Choroid plexus epithelial cell (primary cell): ENCODE data around the gene NOTCH1.
"Not testable (repeated sequence)": the region's sequence is repeated elsewhere in the genome, so short reads cannot be mapped to it uniquely, and the experiment has no call there.

Experiments
- DNase-seq: peaks from one replicate; pipeline ENCODE4 v3.0.0-alpha.2; 2010; ENCODE audit warnings: low read depth
- H3K4me3 ChIP-seq: 2 replicates; pipeline ENCODE4 v1.5.1; 2011; ENCODE audit warnings: low read depth, mild to moderate bottlenecking, control low read depth, low read length, moderate library complexity
- CTCF ChIP-seq: conservative IDR thresholded peaks from 2 replicates; pipeline ENCODE4 v1.5.1; 2011; ENCODE audit warnings: low read depth, mild to moderate bottlenecking, control low read depth, inconsistent platforms, low read length, moderate library complexity

The NOTCH1 gene

DNA sequence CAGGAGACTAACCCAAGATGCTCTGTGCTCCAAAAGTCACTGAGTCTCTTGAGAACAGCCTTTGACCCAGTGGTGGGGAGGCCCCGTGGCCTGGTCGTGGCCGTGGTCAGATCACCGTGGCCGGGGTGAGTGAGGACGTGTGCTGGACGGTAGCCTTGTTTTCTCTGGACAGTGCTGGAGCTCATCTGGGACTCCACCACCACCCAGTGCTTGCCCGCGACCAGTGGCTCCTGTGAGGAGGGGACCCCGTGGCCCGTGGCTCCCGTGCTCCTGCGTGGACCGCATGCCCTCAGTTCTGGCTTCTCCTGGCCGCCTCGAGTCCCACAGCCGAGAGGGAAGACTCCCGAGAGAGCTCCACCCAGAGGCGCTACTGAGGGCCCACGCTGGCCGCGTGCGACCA, 15.9 kb upstream of the NOTCH1 start:
- DNase-seq, result no peak
- no peak for TF ChIP-seq CTCF
- H3K4me3 ChIP-seq, result no peak overlapping the region

DNA sequence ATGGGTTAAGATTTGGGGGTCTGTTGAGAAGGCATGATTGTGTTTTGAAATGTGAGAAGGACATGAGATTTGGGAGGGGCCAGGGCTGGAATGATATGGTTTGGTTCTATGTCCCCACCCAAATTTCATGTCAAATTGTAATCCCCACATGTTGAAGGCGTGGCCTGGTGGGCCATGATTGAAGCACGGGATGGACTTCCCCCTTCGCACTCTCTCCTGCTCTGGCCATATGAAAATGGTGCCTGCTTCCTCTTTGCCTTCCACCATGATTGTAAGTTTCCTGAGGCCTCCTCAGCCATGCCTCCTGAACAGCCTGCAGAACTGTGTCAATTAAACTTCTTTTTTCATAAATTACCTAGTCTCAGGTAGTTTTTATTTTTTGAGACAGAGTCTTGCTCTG, 14.7 kb upstream of the NOTCH1 start:
- DNase-seq, result no peak
- TF ChIP-seq CTCF, result no peak
- H3K4me3 ChIP-seq, result no peak overlapping the region

GRCh38 chr9:136559371-136559770, 13.5 kb upstream of the NOTCH1 start:
- not testable (repeated sequence) for DNase-seq, H3K4me3 ChIP-seq

DNA sequence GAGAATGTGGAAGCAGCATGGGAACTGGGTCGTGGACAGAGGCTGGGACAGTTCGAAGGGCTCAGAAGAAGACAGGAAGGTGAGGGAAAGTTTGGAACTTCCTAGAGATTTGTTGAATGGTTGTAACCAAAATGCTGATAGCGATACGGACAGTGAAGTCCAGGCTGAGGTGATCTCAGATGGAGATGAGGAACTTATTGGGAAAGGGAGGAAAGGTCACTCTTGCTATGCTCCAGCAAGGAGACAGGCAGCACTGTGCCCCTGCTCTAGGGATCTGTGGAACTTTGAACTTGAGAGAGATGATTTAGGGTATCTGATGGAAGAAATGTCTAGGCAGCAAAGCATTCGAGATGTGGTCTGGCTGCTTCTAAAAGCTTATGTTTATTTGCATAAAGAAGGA, 13.0 kb upstream of the NOTCH1 start:
- H3K4me3 ChIP-seq, DNase-seq: not testable (repeated sequence)

- no peak for TF ChIP-seq CTCF
- H3K4me3 ChIP-seq, result no peak overlapping the region
- no peak for DNase-seq
These were observed 12.5 kb upstream of the NOTCH1 start for GRCh38 chr9:136558373-136558772.

DNA sequence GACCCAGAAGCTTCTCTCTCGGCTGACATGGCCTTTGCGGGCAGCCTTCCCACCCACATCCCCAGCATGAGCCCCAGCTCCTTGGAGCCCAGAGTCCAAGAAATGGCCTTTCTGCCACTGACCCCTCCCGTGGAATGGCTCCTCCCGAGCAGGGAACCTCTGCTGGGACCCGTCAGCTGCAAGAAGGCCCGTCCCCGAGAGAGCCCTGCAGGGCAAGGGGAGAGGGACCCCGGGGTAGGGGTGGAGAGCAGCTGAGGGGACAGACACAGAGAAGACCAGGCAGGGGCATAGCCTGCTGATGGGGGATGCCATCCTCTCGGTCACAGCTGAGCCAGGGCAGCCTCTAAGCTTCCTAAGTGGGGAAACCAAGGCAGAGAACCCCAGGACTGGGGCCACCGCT, 11.2 kb upstream of the NOTCH1 start:
- DNase-seq, result no peak
- H3K4me3 ChIP-seq, result no peak overlapping the region
- TF ChIP-seq CTCF, result no peak

DNA sequence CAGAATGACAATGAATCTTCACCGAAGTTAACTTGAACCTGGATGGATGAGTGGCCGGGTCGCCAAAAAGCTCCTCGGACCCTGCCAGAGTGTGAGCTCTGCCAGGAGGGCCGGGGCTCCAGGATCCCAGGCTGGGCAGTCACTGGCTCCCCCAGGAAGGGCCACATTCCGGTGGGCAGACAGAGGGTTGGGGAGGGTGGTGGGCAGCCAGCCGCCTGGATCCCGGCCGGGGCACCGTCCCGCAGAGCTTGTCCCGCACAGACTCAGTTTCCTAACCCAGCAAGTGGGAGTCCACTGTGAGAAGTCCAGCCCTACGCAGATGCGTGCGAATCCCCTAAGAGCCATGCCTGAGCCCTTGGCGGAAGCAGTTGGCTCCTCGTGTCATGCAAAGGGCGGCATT, 10.3 kb upstream of the NOTCH1 start:
- no peak overlapping the region for H3K4me3 ChIP-seq
- TF ChIP-seq CTCF, result no peak
- no peak for DNase-seq

- no peak for DNase-seq
- no peak for TF ChIP-seq CTCF
- H3K4me3 ChIP-seq, result no peak overlapping the region
These were observed 9.0 kb upstream of the NOTCH1 start for GRCh38 chr9:136554870-136555269.
